ENCODE data around the gene ROBO1.

GRCh38 chr3:79358327-79358726, 409.5 kb downstream of the ROBO1 start:
- no peak for TF ChIP-seq POLR2AphosphoS5 (IDR thresholded peaks at IDR 0.05; ENCODE audit: low read depth, low read length)
- no peak for TF ChIP-seq TAF1 (IDR thresholded peaks at IDR 0.05; ENCODE audit: borderline replicate concordance, low read depth, low read length)
- no peak for TF ChIP-seq POLR2A (IDR thresholded peaks at IDR 0.05; ENCODE audit: low read depth, low read length)

All from GM12892 (cell line).